Esophagus squamous epithelium (tissue), 4 donors: ENCODE measurements around the gene MAGIX.

Experiments
- POLR2A ChIP-seq, 4 donors: fragments of 450-650 bp; IDR thresholded peaks; one replicate each; pipeline ENCODE4 v1.6.1; 2017; ENCODE audit warnings: antibody characterized with exemption in 4 of 4, mild to moderate bottlenecking in 4 of 4, moderate library complexity in 3 of 4
- TF ChIP-seq, protein P1 (sequence below), 6 experiments: fragments of 450-650 bp in 4 of 6; fragments of 200-600 bp in 2 of 6; sonication (generic) in 2 of 6; IDR thresholded peaks; one replicate each; pipeline ENCODE4 v1.5.1; 2016 to 2019; ENCODE audit warnings: antibody characterized with exemption in 6 of 6, mild to moderate bottlenecking in 4 of 6, moderate library complexity in 4 of 6

DNA sequence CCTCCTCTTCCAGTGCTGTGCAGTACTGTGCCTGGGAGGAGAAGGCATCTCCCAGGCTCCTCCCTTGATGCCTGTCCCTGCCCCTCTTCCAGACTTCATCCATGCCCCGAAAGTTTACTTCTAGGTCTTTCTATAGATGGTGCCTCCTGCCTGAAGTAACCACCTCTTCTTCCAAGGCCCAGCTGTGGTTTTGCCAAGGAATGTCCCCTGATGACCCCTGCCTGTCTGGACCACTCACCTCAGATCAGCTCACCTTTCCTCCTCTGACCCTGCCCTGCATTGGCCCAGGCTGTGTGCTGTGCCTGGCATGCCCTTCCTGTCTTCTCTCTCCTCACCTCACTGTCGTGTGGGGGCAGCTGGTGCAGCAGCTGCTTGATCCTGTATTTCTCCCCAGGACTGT lies 16.8 kb downstream of the MAGIX start:
- TF ChIP-seq, protein P1, sequence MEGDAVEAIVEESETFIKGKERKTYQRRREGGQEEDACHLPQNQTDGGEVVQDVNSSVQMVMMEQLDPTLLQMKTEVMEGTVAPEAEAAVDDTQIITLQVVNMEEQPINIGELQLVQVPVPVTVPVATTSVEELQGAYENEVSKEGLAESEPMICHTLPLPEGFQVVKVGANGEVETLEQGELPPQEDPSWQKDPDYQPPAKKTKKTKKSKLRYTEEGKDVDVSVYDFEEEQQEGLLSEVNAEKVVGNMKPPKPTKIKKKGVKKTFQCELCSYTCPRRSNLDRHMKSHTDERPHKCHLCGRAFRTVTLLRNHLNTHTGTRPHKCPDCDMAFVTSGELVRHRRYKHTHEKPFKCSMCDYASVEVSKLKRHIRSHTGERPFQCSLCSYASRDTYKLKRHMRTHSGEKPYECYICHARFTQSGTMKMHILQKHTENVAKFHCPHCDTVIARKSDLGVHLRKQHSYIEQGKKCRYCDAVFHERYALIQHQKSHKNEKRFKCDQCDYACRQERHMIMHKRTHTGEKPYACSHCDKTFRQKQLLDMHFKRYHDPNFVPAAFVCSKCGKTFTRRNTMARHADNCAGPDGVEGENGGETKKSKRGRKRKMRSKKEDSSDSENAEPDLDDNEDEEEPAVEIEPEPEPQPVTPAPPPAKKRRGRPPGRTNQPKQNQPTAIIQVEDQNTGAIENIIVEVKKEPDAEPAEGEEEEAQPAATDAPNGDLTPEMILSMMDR (IDR thresholded peaks at IDR 0.05) = no peak
- no peak for TF ChIP-seq POLR2A (IDR thresholded peaks at IDR 0.05)
